ENCODE results near the gene CRLF2. TPM values are rescaled to one million over a fixed set of nuclear protein-coding genes. Genes with fewer than 3 reads are reported as not detected.
"Not testable (repeated sequence)": the region's sequence is repeated elsewhere in the genome, so short reads cannot be mapped to it uniquely, and the experiment has no call there.

CRLF2 gene
- total RNA-seq, 1 donor from 2014 or later: not detected

GRCh38 chrX:1190596-1191145 is 21.8 kb downstream of the CRLF2 start:
- TF ChIP-seq CTCF (IDR thresholded peaks at IDR 0.05; ENCODE audit: unreplicated experiment): no peak
- DNase-seq (ENCODE audit: low spot score in 2 of 2, unreplicated experiment in 2 of 2): no peak
- Mint-ChIP-seq H3K36me3 (no peaks in the 10 kb centered on the region), H3K4me3 (no peak overlapping the region), H3K27me3 (ENCODE audit: low read depth) (no peaks in the 10 kb centered on the region), H3K4me1 (no peaks in the 10 kb centered on the region), H3K9me3 (no peaks in the 10 kb centered on the region), H3K27ac (no peak overlapping the region)

- DNase-seq (ENCODE audit: low spot score in 2 of 2, unreplicated experiment in 2 of 2): peak in 1 of 2 experiments; percentile 6
- Mint-ChIP-seq H3K27me3 (ENCODE audit: low read depth) (no peaks in the 10 kb centered on the region), H3K27ac (no peak overlapping the region), H3K4me1 (no peaks in the 10 kb centered on the region), H3K4me3 (no peak overlapping the region), H3K9me3 (no peaks in the 10 kb centered on the region), H3K36me3 (no peaks in the 10 kb centered on the region)
- TF ChIP-seq CTCF (IDR thresholded peaks at IDR 0.05; ENCODE audit: unreplicated experiment): no peak
Measured at GRCh38 chrX:1185561-1185960, 26.9 kb downstream of the CRLF2 start.

GRCh38 chrX:1182211-1182610 is 30.2 kb downstream of the CRLF2 start:
- H3K27me3 Mint-ChIP-seq (ENCODE audit: low read depth): no peaks in the 10 kb centered on the region
- DNase-seq (ENCODE audit: low spot score in 2 of 2, unreplicated experiment in 2 of 2): no peak
- no peaks in the 10 kb centered on the region for H3K36me3 Mint-ChIP-seq
- TF ChIP-seq CTCF (IDR thresholded peaks at IDR 0.05; ENCODE audit: unreplicated experiment): no peak
- no peaks in the 10 kb centered on the region for H3K9me3 Mint-ChIP-seq
- peaks cover 7% of the 10 kb centered on the region for H3K4me1 Mint-ChIP-seq
- no peak overlapping the region for H3K4me3 Mint-ChIP-seq
- no peak overlapping the region for H3K27ac Mint-ChIP-seq

GRCh38 chrX:1181661-1182060 is 30.8 kb downstream of the CRLF2 start:
- H3K36me3 Mint-ChIP-seq; DNase-seq (ENCODE audit: low spot score in 2 of 2, unreplicated experiment in 2 of 2); H3K27ac Mint-ChIP-seq; H3K4me1 Mint-ChIP-seq; H3K4me3 Mint-ChIP-seq; H3K9me3 Mint-ChIP-seq; H3K27me3 Mint-ChIP-seq (ENCODE audit: low read depth): not testable (repeated sequence)

GRCh38 chrX:1181170-1181569 is 31.3 kb downstream of the CRLF2 start:
- Mint-ChIP-seq H3K27ac (no peak overlapping the region), H3K27me3 (ENCODE audit: low read depth) (no peaks in the 10 kb centered on the region), H3K4me1 (peaks cover 7% of the 10 kb centered on the region), H3K9me3 (no peaks in the 10 kb centered on the region), H3K36me3 (no peaks in the 10 kb centered on the region), H3K4me3 (no peak overlapping the region)
- DNase-seq (ENCODE audit: low spot score in 2 of 2, unreplicated experiment in 2 of 2): no peak
- TF ChIP-seq CTCF (IDR thresholded peaks at IDR 0.05; ENCODE audit: unreplicated experiment): no peak

GRCh38 chrX:1178580-1179057 is 33.8 kb downstream of the CRLF2 start:
- Mint-ChIP-seq H3K4me3 (peak overlapping the region; percentile 56), H3K9me3 (no peaks in the 10 kb centered on the region), H3K27ac (peak overlapping the region; percentile 64), H3K4me1 (peaks cover 7% of the 10 kb centered on the region), H3K27me3 (ENCODE audit: low read depth) (no peaks in the 10 kb centered on the region), H3K36me3 (no peaks in the 10 kb centered on the region)
- DNase-seq (ENCODE audit: low spot score in 2 of 2, unreplicated experiment in 2 of 2): peak; percentile 47 to 61
- TF ChIP-seq CTCF (IDR thresholded peaks at IDR 0.05; ENCODE audit: unreplicated experiment): no peak

GRCh38 chrX:1176531-1177320 is 35.7 kb downstream of the CRLF2 start:
- not testable (repeated sequence) for H3K4me3 Mint-ChIP-seq; H3K27ac Mint-ChIP-seq; H3K27me3 Mint-ChIP-seq (ENCODE audit: low read depth); DNase-seq (ENCODE audit: low spot score in 2 of 2, unreplicated experiment in 2 of 2); H3K36me3 Mint-ChIP-seq; H3K9me3 Mint-ChIP-seq
- peaks cover 23% of the 10 kb centered on the region for H3K4me1 Mint-ChIP-seq

- not testable (repeated sequence) for DNase-seq (ENCODE audit: low spot score in 2 of 2, unreplicated experiment in 2 of 2); H3K27me3 Mint-ChIP-seq (ENCODE audit: low read depth); H3K4me3 Mint-ChIP-seq; H3K9me3 Mint-ChIP-seq; H3K27ac Mint-ChIP-seq; H3K36me3 Mint-ChIP-seq
- peaks cover 40% of the 10 kb centered on the region for H3K4me1 Mint-ChIP-seq
Measured at GRCh38 chrX:1174609-1175545, 37.6 kb downstream of the CRLF2 start.
